WI38 (cell line): ENCODE data around the gene YY1AP1.
"Not testable (repeated sequence)": the region's sequence is repeated elsewhere in the genome, so short reads cannot be mapped to it uniquely, and the experiment has no call there.

ENCODE experiments used
- H3K4me3 ChIP-seq: 2 replicates; pipeline ENCODE4 v1.5.1; 2011; ENCODE audit warnings: low read depth, mild to moderate bottlenecking, control low read depth, low read length
- TF ChIP-seq, protein P1 (sequence below): IDR thresholded peaks from 2 replicates; pipeline ENCODE4 v1.5.1; 2012; ENCODE audit warnings: low read depth, mild to moderate bottlenecking, control low read depth, low read length

Gene YY1AP1

DNA sequence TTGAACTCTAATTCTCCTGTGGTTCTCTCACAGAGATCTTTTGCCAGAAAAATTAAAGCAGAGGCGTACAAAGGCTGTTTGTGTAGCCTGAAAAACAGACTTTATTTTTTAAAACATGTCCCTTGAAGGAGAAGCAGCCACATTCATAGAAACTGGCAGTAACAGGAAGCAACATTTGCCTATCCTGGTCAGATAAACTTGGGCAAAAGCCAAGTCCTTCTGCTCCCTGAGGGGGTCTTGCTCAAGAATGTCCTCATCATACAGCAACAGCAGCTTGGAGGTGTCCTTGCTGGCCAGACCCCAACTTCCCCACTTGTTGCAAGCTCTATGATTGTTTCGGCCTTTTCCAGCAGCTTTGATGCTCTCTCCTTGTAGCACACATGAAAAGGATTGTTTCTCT lies 42.3 kb downstream of the YY1AP1 start:
- no peak overlapping the region for H3K4me3 ChIP-seq
- TF ChIP-seq, protein P1, sequence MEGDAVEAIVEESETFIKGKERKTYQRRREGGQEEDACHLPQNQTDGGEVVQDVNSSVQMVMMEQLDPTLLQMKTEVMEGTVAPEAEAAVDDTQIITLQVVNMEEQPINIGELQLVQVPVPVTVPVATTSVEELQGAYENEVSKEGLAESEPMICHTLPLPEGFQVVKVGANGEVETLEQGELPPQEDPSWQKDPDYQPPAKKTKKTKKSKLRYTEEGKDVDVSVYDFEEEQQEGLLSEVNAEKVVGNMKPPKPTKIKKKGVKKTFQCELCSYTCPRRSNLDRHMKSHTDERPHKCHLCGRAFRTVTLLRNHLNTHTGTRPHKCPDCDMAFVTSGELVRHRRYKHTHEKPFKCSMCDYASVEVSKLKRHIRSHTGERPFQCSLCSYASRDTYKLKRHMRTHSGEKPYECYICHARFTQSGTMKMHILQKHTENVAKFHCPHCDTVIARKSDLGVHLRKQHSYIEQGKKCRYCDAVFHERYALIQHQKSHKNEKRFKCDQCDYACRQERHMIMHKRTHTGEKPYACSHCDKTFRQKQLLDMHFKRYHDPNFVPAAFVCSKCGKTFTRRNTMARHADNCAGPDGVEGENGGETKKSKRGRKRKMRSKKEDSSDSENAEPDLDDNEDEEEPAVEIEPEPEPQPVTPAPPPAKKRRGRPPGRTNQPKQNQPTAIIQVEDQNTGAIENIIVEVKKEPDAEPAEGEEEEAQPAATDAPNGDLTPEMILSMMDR: no peak

DNA sequence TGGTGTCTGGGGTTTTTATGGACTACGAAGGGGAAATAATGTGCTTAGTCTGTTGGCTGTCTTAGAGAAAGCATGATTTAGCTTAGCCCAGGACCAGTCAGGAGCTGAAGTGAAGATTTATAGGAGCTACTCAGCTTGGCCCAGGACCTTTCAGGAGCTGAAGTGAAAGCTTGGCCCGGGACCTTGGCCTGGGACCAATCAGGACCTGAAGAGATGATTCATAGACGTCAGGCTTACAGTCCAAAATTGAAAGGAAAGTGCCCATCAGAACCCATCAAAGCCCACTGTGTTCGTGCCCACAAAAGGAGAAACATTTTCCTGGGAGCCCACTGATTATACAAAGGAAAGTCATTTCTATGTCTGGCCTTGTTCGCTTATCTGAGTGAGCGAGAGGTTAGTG lies 42.9 kb downstream of the YY1AP1 start:
- TF ChIP-seq, protein P1: no peak
- no peak overlapping the region for H3K4me3 ChIP-seq

DNA sequence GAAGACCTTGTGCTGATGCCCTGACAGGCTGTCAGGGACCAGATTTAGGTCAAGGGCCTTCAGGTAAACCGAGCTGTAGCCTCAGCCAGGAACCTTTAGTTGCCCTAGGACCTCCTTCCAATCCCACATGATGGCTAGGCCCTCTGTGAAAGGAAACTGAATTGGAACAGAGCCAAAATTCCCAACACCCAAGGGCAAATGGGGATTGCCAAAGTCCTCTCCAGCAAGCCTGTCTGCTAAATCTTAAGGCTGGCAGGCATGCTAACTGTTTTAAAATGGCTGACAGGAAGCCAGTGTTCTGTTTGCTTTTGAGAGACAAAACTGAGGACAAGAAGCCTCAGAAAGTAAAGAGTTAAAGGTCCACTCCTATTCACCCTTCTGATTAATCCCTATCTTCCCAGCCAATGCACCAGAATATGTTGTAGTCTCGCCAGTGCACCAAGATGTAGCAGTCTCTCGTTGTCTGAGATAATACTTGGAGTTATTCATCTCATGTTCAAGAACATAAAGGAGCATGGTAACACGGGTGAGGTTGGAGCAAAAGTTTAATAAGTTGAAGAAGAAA lies 43.5 kb downstream of the YY1AP1 start:
- TF ChIP-seq, protein P1: no peak

DNA sequence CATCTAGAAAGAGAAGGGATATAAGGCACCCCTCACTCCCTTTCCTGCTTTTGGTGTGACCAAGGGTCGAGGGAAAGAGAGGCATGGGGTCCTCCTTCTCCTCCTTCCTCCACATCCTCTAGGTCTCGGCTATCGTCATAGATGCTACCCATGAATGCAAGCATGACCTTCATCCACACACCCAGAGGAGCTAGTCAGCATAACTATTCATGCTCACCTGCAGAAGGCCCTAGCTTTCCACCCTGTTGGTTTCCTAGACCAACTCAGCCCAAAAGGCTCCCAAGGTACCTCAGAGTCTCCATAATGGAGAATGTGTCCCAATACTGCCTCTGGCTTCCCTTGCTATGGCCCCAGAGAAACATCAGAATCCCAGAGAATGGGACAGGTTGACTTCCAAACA lies 45.3 kb downstream of the YY1AP1 start:
- H3K4me3 ChIP-seq: no peak overlapping the region
- TF ChIP-seq, protein P1: no peak

More for the DNA sequence above, 43.5 kb downstream of the YY1AP1 start:
- no peak overlapping the region for H3K4me3 ChIP-seq

DNA sequence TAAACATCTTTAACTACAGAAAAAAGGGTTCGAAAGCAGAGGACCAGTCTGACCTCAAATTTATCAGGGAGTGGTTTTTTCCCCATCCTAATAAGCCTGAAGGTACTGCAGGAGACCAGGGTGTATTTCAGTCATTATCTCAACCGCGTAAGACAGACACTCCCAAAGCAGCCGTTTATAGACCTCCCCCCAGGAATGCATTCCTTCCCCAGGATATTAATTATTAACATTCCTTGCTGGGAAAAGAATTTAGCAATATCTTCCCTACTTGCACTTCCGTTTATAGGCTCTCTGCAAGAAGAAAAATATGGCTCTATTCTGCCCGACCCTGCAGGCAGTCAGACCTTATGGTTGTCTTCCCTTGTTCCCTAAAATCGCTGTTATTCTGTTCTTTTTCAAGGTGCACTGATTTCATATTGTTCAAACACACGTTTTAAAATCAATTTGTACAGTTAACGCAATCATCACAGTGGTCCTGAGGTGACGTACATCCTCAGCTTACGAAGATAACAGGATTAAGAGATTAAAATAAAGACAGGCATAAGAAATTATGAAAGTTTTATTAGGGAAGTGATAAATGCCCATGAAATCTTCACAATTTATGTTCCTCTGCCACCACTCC lies 45.9 kb downstream of the YY1AP1 start:
- H3K4me3 ChIP-seq: not testable (repeated sequence)

DNA sequence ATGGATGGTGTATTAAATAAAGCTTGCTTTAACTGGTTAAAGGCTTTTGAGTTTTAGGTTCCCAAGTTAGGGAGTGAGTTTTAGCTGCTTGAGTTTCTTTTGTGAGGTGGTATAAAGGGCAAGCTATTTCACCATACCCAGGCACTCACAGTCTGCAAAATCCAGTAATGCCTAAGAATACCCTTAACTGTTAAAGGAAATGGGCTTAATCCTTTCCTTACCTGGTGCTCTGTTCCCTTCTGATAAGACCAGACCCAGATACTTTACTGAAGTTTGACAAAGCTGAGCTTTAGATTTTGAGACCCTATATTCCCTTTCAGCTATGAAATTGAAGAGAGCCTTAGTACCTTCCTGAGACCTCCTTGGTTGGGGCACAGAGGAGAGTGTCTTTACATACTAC lies 48.2 kb downstream of the YY1AP1 start:
- no peak overlapping the region for H3K4me3 ChIP-seq
- TF ChIP-seq, protein P1: no peak

DNA sequence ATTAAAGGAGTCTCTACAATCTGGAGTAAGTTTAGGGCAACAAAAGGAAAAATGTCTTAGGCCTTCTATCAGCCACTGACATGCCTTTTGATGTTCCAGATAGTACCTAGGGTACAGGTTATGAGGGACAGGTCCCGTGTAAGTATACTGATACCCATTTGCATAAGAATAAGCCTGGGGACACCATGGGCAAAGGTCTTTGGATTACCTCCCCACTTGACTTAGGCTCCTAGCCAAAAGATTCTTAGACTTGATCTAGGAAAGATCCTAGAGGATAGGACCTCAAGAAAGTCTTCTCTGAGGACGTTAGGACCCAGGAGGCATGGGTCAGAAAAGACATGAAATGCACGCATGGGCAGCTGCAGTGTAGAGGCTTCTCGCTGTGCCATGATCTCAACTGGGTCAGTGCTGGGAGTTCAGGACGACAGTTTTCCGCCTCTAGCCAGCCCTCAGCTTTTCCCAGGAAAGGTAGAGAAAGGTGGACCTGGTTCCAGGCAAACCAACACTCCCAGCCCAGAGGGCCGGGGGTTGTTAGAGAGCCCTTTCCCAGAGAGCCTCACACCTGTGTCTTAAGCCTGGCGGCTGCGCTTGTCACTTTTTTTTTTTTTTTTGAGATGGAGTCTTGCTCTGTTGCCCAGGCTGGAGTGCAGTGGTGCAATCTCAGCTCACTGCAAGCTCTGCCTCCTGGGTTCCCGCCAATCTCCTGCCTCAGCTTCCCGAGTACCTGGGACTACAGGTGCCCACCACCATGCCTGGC lies 52.0 kb downstream of the YY1AP1 start:
- H3K4me3 ChIP-seq: no peak overlapping the region
- TF ChIP-seq, protein P1: no peak

DNA sequence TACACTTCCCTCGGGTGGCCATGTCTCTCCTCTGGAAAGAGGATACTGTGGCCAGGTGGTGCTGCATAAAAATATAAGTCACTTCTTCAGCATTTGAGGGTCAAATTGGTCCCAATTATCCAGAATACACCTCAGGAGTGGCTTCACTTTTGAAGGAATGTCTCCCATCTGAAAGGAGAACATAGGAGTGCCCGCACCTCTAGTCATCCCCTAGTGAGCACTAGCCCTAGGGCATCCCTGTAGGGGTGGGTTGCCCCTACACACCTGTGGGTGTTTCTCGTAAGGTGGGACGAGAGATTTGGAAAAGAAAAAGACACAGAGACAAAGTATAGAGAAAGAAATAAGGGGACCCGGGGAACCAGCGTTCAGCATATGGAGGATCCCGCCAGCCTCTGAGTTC lies 62.1 kb downstream of the YY1AP1 start:
- not testable (repeated sequence) for H3K4me3 ChIP-seq
